Measurements from ENCODE around the gene CXCL16.
A peak's percentile ranks its signal among the peaks of the same experiment; 100 is the strongest.

The CXCL16 gene

GRCh38 chr17:4740584-4740983 is 856 bp upstream of the CXCL16 start:
- H3K36me3 Mint-ChIP-seq (ENCODE audit: low read depth): no peaks in the 10 kb centered on the region
- no peak overlapping the region for H3K27ac Mint-ChIP-seq
- peak overlapping the region; percentile 81 for H3K4me3 Mint-ChIP-seq
- H3K4me1 Mint-ChIP-seq (ENCODE audit: low read depth): peaks cover 33% of the 10 kb centered on the region
- peaks cover 14% of the 10 kb centered on the region for H3K27me3 Mint-ChIP-seq
- H3K9me3 Mint-ChIP-seq: no peaks in the 10 kb centered on the region

GRCh38 chr17:4740025-4740351 is 260 bp upstream of the CXCL16 start:
- peaks cover 14% of the 10 kb centered on the region for H3K27me3 Mint-ChIP-seq
- H3K27ac Mint-ChIP-seq: no peak overlapping the region
- H3K36me3 Mint-ChIP-seq (ENCODE audit: low read depth): no peaks in the 10 kb centered on the region
- peaks cover 33% of the 10 kb centered on the region for H3K4me1 Mint-ChIP-seq (ENCODE audit: low read depth)
- no peaks in the 10 kb centered on the region for H3K9me3 Mint-ChIP-seq
- H3K4me3 Mint-ChIP-seq: peak overlapping the region; percentile 81

GRCh38 chr17:4738136-4739121 is 1.3 kb downstream of the CXCL16 start:
- H3K27ac Mint-ChIP-seq: peak overlapping the region; percentile 40
- peak overlapping the region; percentile 72 for H3K4me3 Mint-ChIP-seq
- H3K27me3 Mint-ChIP-seq: peaks cover 14% of the 10 kb centered on the region
- H3K36me3 Mint-ChIP-seq (ENCODE audit: low read depth): no peaks in the 10 kb centered on the region
- peaks cover 44% of the 10 kb centered on the region for H3K4me1 Mint-ChIP-seq (ENCODE audit: low read depth)
- H3K9me3 Mint-ChIP-seq: no peaks in the 10 kb centered on the region

- H3K4me1 Mint-ChIP-seq (ENCODE audit: low read depth): peaks cover 62% of the 10 kb centered on the region
- H3K27ac Mint-ChIP-seq: peak overlapping the region; percentile 4
- peaks cover 14% of the 10 kb centered on the region for H3K27me3 Mint-ChIP-seq
- peaks cover 5% of the 10 kb centered on the region for H3K36me3 Mint-ChIP-seq (ENCODE audit: low read depth)
- H3K9me3 Mint-ChIP-seq: no peaks in the 10 kb centered on the region
- no peak overlapping the region for H3K4me3 Mint-ChIP-seq
These were observed 3.7 kb downstream of the CXCL16 start for GRCh38 chr17:4735876-4736651.

- Mint-ChIP-seq H3K27me3 (peaks cover 5% of the 10 kb centered on the region), H3K36me3 (ENCODE audit: low read depth) (peaks cover 5% of the 10 kb centered on the region), H3K27ac (no peak overlapping the region), H3K9me3 (no peaks in the 10 kb centered on the region), H3K4me3 (no peak overlapping the region), H3K4me1 (ENCODE audit: low read depth) (peaks cover 66% of the 10 kb centered on the region)
These were observed 4.8 kb downstream of the CXCL16 start for GRCh38 chr17:4734857-4735475.

- peaks cover 1% of the 10 kb centered on the region for H3K27me3 Mint-ChIP-seq
- peaks cover 65% of the 10 kb centered on the region for H3K4me1 Mint-ChIP-seq (ENCODE audit: low read depth)
- peak overlapping the region; percentile 96 for H3K4me3 Mint-ChIP-seq
- H3K27ac Mint-ChIP-seq: no peak overlapping the region
- peaks cover 5% of the 10 kb centered on the region for H3K36me3 Mint-ChIP-seq (ENCODE audit: low read depth)
- H3K9me3 Mint-ChIP-seq: no peaks in the 10 kb centered on the region
These were observed 6.6 kb downstream of the CXCL16 start for GRCh38 chr17:4733073-4733531.

GRCh38 chr17:4728124-4728523 is 11.6 kb downstream of the CXCL16 start:
- Mint-ChIP-seq H3K27ac (peak overlapping the region; percentile 74), H3K9me3 (no peaks in the 10 kb centered on the region), H3K4me1 (ENCODE audit: low read depth) (peaks cover 46% of the 10 kb centered on the region), H3K4me3 (peak overlapping the region; percentile 30), H3K27me3 (no peaks in the 10 kb centered on the region), H3K36me3 (ENCODE audit: low read depth) (peaks cover 5% of the 10 kb centered on the region)

GRCh38 chr17:4725646-4726310 is 13.9 kb downstream of the CXCL16 start:
- Mint-ChIP-seq H3K27me3 (no peaks in the 10 kb centered on the region), H3K4me3 (no peak overlapping the region), H3K27ac (peak overlapping the region; percentile 43), H3K4me1 (ENCODE audit: low read depth) (peaks cover 28% of the 10 kb centered on the region), H3K36me3 (ENCODE audit: low read depth) (peaks cover 8% of the 10 kb centered on the region), H3K9me3 (no peaks in the 10 kb centered on the region)

GRCh38 chr17:4724650-4725049 is 15.1 kb downstream of the CXCL16 start:
- Mint-ChIP-seq H3K4me3 (no peak overlapping the region), H3K27ac (no peak overlapping the region), H3K9me3 (no peaks in the 10 kb centered on the region)

GRCh38 chr17:4722678-4723240 is 17.0 kb downstream of the CXCL16 start:
- Mint-ChIP-seq H3K36me3 (ENCODE audit: low read depth) (peaks cover 25% of the 10 kb centered on the region), H3K27me3 (no peaks in the 10 kb centered on the region), H3K4me1 (ENCODE audit: low read depth) (peaks cover 8% of the 10 kb centered on the region), H3K9me3 (no peaks in the 10 kb centered on the region), H3K4me3 (no peak overlapping the region), H3K27ac (no peak overlapping the region)

More at GRCh38 chr17:4724650-4725049, 15.1 kb downstream of the CXCL16 start:
- H3K4me1 Mint-ChIP-seq (ENCODE audit: low read depth): peaks cover 23% of the 10 kb centered on the region
- no peaks in the 10 kb centered on the region for H3K27me3 Mint-ChIP-seq
- H3K36me3 Mint-ChIP-seq (ENCODE audit: low read depth): peaks cover 13% of the 10 kb centered on the region

- Mint-ChIP-seq H3K9me3 (no peaks in the 10 kb centered on the region), H3K4me3 (no peak overlapping the region), H3K36me3 (ENCODE audit: low read depth) (peaks cover 35% of the 10 kb centered on the region), H3K27me3 (no peaks in the 10 kb centered on the region), H3K27ac (no peak overlapping the region), H3K4me1 (ENCODE audit: low read depth) (peaks cover 4% of the 10 kb centered on the region)
These were observed 18.3 kb downstream of the CXCL16 start for GRCh38 chr17:4721203-4722135.

GRCh38 chr17:4720787-4721186 is 18.9 kb downstream of the CXCL16 start:
- Mint-ChIP-seq H3K4me3 (no peak overlapping the region), H3K4me1 (ENCODE audit: low read depth) (peaks cover 5% of the 10 kb centered on the region), H3K36me3 (ENCODE audit: low read depth) (peaks cover 37% of the 10 kb centered on the region), H3K9me3 (no peaks in the 10 kb centered on the region), H3K27me3 (no peaks in the 10 kb centered on the region), H3K27ac (no peak overlapping the region)

GRCh38 chr17:4719684-4720221 is 20.0 kb downstream of the CXCL16 start:
- H3K36me3 Mint-ChIP-seq (ENCODE audit: low read depth): peaks cover 46% of the 10 kb centered on the region
- H3K27ac Mint-ChIP-seq: no peak overlapping the region
- H3K4me1 Mint-ChIP-seq (ENCODE audit: low read depth): peaks cover 13% of the 10 kb centered on the region

More at GRCh38 chr17:4719684-4720221, 20.0 kb downstream of the CXCL16 start:
- H3K4me3 Mint-ChIP-seq: no peak overlapping the region
- H3K27me3 Mint-ChIP-seq: no peaks in the 10 kb centered on the region
- H3K9me3 Mint-ChIP-seq: no peaks in the 10 kb centered on the region
